Fibroblast of lung (primary cell): Measurements from ENCODE around the gene TAPBPL.

Experiments used
- EZH2 ChIP-seq: IDR thresholded peaks from 2 replicates; pipeline ENCODE4 v1.5.1; 2012; ENCODE audit warnings: low read length, control low read depth, mild to moderate bottlenecking; ENCODE audit errors: missing control alignments
- TF ChIP-seq, protein P1 (sequence below), 2 donors: IDR thresholded peaks in 1 of 2; conservative IDR thresholded peaks in 1 of 2; 1 replicate in 1 of 2; 2 replicates in 1 of 2; pipeline ENCODE4 v1.5.1; 2011 to 2012; ENCODE audit warnings: low read length in 2 of 2, control low read depth in 1 of 2, inconsistent platforms in 1 of 2, low read depth in 1 of 2, mild to moderate bottlenecking in 1 of 2

DNA sequence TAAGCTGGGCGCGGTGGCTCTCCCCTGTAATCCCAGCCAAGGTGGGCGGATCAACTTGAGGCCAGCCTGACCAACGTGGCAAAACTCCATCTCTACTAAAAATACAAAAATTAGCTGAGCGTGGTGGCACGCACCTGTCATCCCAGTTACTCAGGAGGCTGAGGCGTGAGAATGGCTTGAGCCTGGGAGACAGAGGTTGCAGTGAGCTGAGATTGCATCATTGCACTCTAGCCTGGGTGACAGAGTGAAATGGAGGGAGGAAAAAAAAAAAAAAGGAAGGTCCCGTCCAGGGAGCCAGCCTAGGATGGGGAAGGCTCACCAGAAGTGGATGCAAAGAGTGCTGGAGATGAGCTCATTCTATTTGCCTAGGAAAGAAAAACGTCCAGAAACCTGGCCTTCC, 9.0 kb upstream of the TAPBPL start:
- TF ChIP-seq, protein P1, sequence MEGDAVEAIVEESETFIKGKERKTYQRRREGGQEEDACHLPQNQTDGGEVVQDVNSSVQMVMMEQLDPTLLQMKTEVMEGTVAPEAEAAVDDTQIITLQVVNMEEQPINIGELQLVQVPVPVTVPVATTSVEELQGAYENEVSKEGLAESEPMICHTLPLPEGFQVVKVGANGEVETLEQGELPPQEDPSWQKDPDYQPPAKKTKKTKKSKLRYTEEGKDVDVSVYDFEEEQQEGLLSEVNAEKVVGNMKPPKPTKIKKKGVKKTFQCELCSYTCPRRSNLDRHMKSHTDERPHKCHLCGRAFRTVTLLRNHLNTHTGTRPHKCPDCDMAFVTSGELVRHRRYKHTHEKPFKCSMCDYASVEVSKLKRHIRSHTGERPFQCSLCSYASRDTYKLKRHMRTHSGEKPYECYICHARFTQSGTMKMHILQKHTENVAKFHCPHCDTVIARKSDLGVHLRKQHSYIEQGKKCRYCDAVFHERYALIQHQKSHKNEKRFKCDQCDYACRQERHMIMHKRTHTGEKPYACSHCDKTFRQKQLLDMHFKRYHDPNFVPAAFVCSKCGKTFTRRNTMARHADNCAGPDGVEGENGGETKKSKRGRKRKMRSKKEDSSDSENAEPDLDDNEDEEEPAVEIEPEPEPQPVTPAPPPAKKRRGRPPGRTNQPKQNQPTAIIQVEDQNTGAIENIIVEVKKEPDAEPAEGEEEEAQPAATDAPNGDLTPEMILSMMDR (conservative IDR thresholded peaks at IDR 0.05 in 1 of 2, IDR thresholded peaks at IDR 0.05 in 1 of 2; ENCODE audit: low read depth in 1 of 2, low read length in 2 of 2) = no peak
- TF ChIP-seq EZH2 = no peak
